GM23338 (cell line): ENCODE measurements around the gene CHRNA10.

Experiments
- CREB1 ChIP-seq: fragments of 250-450 bp; sonication (Bioruptor Pico); IDR thresholded peaks from 2 replicates; pipeline ENCODE4 v1.5.0; 2020; ENCODE audit warnings: low read depth, mild to moderate bottlenecking, moderate library complexity
- CTCF ChIP-seq, 2 experiments: fragments of 200-600 bp in 1 of 2; sonication (generic) in 1 of 2; conservative IDR thresholded peaks; 2 replicates each; pipeline versions ENCODE4 v1.5.1 to v1.6.1; 2016 to 2017; ENCODE audit warnings: antibody characterized with exemption in 2 of 2, low read depth in 2 of 2, mild to moderate bottlenecking in 2 of 2, moderate library complexity in 1 of 2
- ETS1 ChIP-seq: IDR thresholded peaks from 2 replicates; pipeline ENCODE4 v1.6.1; 2016; ENCODE audit warnings: antibody characterized with exemption
- EZH2 ChIP-seq: fragments of 200-600 bp; sonication (generic); IDR thresholded peaks from one replicate; pipeline ENCODE4 v1.8.0; 2017; ENCODE audit warnings: antibody characterized with exemption, mild to moderate bottlenecking, low read depth; ENCODE audit not compliant: unreplicated experiment
- EZH2phosphoT487 ChIP-seq: fragments of 200-600 bp; sonication (generic); IDR thresholded peaks from one replicate; pipeline ENCODE4 v1.8.1; 2018; ENCODE audit warnings: antibody characterized with exemption; ENCODE audit not compliant: unreplicated experiment
- JUNB ChIP-seq: IDR thresholded peaks from one replicate; pipeline ENCODE4 v1.6.1; 2016; ENCODE audit warnings: antibody characterized with exemption; ENCODE audit not compliant: unreplicated experiment
- POLR2AphosphoS5 ChIP-seq: IDR thresholded peaks from 2 replicates; pipeline ENCODE4 v1.6.1; 2016; ENCODE audit warnings: antibody characterized with exemption, low read depth
- REST ChIP-seq: IDR thresholded peaks from one replicate; pipeline ENCODE4 v1.6.1; 2018; ENCODE audit warnings: antibody characterized with exemption; ENCODE audit not compliant: unreplicated experiment
- ZNF114 ChIP-seq: fragments of 250-450 bp; sonication (Bioruptor Pico); IDR thresholded peaks from 2 replicates; pipeline ENCODE4 v1.5.0; 2020; ENCODE audit warnings: mild to moderate bottlenecking, moderate library complexity
- ZNF462 ChIP-seq: fragments of 250-450 bp; sonication (Bioruptor Pico); IDR thresholded peaks from 2 replicates; pipeline ENCODE4 v1.5.0; 2020; ENCODE audit warnings: mild to moderate bottlenecking, moderate library complexity

- no peak for TF ChIP-seq CTCF (conservative IDR thresholded peaks at IDR 0.05; ENCODE audit: low read depth in 2 of 2)
- TF ChIP-seq POLR2AphosphoS5: no peak
- TF ChIP-seq EZH2: no peak
- no peak for TF ChIP-seq JUNB
- TF ChIP-seq EZH2phosphoT487: no peak
- TF ChIP-seq REST: no peak
- no peak for TF ChIP-seq ETS1
- no peak for TF ChIP-seq CREB1 (CRISPR knock-in tag)
- no peak for TF ChIP-seq ZNF114
- no peak for TF ChIP-seq ZNF462 (CRISPR knock-in tag)
These were observed 32.2 kb upstream of the CHRNA10 start for GRCh38 chr11:3703383-3703782.
